ENCODE data around the gene PRSS1. TPM values are rescaled to one million over a fixed set of nuclear protein-coding genes. Genes with fewer than 3 reads are reported as not detected.

The PRSS1 gene
- total RNA-seq, 1 experiment from 2014 or later: not detected

DNA sequence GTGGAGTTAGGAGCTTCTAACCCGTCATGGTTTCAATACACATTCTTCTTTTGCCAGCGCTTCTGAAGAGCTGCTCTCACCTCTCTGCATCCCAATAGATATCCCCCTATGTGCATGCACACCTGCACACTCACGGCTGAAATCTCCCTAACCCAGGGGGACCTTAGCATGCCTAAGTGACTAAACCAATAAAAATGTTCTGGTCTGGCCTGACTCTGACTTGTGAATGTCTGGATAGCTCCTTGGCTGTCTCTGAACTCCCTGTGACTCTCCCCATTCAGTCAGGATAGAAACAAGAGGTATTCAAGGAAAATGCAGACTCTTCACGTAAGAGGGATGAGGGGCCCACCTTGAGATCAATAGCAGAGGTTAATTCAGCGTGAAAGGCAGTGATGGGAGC lies 43.9 kb downstream of the PRSS1 start:
- DNase-seq (ENCODE audit: low spot score): peak; percentile 31

GRCh38 chr7:142795339-142795863 lies 46.1 kb downstream of the PRSS1 start:
- DNase-seq (ENCODE audit: low spot score): peak; percentile 35

DNA sequence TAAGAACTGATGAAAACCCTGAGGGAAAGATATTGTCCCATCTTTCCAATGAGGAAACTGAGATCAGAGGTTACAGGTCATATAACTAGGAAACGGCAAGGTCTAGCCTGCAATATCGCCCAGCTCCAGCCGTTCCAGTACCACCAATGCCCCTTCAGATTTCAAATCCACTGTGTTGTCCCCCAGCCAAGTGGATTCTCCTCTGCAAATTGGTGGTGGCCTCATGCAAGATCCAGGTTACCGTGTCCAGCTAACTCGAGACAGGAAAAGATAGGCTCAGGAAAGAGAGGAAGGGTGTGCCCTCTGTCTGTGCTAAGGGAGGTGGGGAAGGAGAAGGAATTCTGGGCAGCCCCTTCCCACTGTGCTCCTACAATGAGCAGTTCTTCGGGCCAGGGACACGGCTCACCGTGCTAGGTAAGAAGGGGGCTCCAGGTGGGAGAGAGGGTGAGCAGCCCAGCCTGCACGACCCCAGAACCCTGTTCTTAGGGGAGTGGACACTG lies 46.8 kb downstream of the PRSS1 start:
- no peak for DNase-seq (ENCODE audit: low spot score)

- DNase-seq (ENCODE audit: low spot score): no peak
Observed at GRCh38 chr7:142796501-142797390, 47.5 kb downstream of the PRSS1 start.

DNA sequence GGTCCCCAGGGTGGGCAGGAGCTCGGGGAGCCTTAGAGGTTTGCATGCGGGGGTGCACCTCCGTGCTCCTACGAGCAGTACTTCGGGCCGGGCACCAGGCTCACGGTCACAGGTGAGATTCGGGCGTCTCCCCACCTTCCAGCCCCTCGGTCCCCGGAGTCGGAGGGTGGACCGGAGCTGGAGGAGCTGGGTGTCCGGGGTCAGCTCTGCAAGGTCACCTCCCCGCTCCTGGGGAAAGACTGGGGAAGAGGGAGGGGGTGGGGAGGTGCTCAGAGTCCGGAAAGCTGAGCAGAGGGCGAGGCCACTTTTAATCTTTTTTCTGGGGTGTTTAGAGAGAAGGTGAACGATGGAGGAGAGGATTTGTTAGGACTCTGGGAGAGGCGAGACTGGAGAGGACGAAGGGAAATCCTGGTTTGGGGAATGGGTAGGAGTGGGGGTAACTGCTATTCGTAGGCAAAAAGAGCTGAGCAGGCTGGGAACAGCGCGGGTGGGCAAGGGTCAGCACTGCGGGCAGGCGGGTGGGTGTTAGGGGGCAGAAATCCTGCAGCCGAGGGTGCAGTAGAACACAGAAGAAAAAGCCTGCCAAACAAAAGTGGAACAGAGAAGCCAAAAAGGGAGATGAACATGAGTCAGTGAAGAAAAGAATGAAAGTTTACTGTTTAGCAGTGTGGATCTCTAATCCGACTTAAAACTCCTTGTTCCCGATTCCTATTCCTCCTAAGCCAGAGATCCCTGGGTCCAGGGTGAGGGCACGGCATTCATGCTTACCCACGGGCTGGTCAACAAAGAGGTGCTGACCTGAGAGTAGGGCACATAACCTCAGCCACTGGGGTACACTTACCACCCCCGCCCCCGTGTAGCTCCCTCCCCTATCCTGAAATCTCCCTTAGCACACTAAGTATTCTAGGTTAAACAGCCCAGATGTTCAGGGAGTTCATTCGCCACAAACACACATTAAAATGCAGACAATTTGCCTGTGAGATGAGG lies 48.4 kb downstream of the PRSS1 start:
- DNase-seq (ENCODE audit: low spot score): no peak

- DNase-seq (ENCODE audit: low spot score): no peak
Observed at GRCh38 chr7:142798451-142799436, 49.5 kb downstream of the PRSS1 start.

DNA sequence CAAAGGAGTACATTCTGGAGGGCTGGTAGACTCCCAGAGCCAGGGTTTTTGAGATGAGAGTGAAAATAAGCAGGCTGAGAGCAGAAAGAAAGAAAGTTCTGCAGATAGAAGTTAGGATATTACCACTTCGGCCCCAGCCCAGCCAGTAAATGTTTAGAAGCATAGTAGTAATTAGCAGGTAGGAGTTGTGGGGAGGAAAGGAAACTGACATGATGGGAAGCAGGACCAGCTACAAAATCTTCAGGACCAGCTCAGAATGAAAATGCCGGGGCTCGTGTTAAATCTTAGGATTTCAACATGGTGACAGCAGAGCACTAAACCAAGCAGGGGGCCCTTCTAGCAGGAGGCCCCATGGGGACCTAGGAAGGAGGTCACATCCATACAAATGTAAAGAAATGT lies 50.2 kb downstream of the PRSS1 start:
- no peak for DNase-seq (ENCODE audit: low spot score)

DNA sequence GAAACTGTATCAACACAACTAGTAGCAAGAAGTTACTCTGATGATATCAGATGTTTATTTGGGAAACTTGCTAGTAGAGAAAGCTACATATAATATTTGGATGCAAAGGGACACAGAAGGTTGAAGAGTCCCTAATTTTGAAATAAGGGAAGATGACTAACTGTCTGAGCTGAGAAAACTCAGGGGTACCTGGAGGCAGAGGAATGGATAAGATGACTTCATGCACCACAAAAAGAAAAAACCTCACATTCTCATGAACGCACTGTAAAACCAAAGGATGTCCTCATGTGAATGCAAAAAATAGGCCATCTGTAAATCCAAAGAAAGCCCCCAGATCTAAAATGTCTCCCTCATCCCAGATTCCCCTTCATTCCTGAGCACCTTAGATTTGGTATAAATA lies 50.8 kb downstream of the PRSS1 start:
- DNase-seq (ENCODE audit: low spot score): no peak

- DNase-seq (ENCODE audit: low spot score): no peak
Observed at GRCh38 chr7:142800699-142801260, 51.5 kb downstream of the PRSS1 start.

DNA sequence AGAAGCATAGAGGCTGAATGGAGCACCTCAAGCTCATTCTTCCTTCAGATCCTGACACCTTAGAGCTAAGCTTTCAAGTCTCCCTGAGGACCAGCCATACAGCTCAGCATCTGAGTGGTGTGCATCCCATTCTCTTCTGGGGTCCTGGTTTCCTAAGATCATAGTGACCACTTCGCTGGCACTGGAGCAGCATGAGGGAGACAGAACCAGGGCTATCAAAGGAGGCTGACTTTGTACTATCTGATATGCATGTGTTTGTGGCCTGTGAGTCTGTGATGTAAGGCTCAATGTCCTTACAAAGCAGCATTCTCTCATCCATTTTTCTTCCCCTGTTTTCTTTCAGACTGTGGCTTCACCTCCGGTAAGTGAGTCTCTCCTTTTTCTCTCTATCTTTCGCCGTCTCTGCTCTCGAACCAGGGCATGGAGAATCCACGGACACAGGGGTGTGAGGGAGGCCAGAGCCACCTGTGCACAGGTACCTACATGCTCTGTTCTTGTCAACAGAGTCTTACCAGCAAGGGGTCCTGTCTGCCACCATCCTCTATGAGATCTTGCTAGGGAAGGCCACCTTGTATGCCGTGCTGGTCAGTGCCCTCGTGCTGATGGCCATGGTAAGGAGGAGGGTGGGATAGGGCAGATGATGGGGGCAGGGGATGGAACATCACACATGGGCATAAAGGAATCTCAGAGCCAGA lies 52.5 kb downstream of the PRSS1 start:
- no peak for DNase-seq (ENCODE audit: low spot score)

DNA sequence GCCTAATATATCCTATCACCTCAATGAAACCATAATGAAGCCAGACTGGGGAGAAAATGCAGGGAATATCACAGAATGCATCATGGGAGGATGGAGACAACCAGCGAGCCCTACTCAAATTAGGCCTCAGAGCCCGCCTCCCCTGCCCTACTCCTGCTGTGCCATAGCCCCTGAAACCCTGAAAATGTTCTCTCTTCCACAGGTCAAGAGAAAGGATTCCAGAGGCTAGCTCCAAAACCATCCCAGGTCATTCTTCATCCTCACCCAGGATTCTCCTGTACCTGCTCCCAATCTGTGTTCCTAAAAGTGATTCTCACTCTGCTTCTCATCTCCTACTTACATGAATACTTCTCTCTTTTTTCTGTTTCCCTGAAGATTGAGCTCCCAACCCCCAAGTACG lies 53.0 kb downstream of the PRSS1 start:
- DNase-seq (ENCODE audit: low spot score): no peak

Other genes with a start within 250 kb of the PRSS1 start
- not detected in 2 replicates for gene PRSS2, start 21.5 kb downstream of the PRSS1 start, total RNA-seq (2014; rRNA removed; shearing (Covaris generic))
- 2.0 and 2.7 TPM in 2 replicates for gene EPHB6, start 105.6 kb downstream of the PRSS1 start, total RNA-seq (2014; rRNA removed; shearing (Covaris generic))
- not detected in 2 replicates for gene TRPV6, start 136.3 kb downstream of the PRSS1 start, total RNA-seq (2014; rRNA removed; shearing (Covaris generic))
- 0.22 TPM in 1 of 2 replicates, not detected in the other for gene TRPV5, start 184.3 kb downstream of the PRSS1 start, total RNA-seq (2014; rRNA removed; shearing (Covaris generic))
- not detected in 2 replicates for gene LLCFC1, start 190.0 kb downstream of the PRSS1 start, total RNA-seq (2014; rRNA removed; shearing (Covaris generic))
- 0.46 TPM in 1 of 2 replicates, not detected in the other for gene KEL, start 212.9 kb downstream of the PRSS1 start, total RNA-seq (2014; rRNA removed; shearing (Covaris generic))

Measured in A172 (cell line).